HepG2 (cell line): ENCODE data around the gene POU2F2. TPM values are rescaled to one million over a fixed set of nuclear protein-coding genes. Genes with fewer than 3 reads are reported as not detected.

ENCODE experiments used
- ATAC-seq: fragments of 200-7000 bp; cut with Tn5 transposase; 3 replicates; pipeline ENCODE4 v1.9.1; 2020; ENCODE audit warnings: mild to moderate bottlenecking, moderate library complexity
- BruUV-seq: library from RNA; stranded (reverse); fragments of 400-500 nt; replicated peaks from 2 replicates; lab custom pipeline; 2021; lab: Mats Ljungman, UMichigan
- CTCF ChIA-PET: fragments of 300-600 bp; formaldehyde crosslinking; extraction: SDS; loops from one replicate; lab custom pipeline; 2021; ENCODE audit warnings: low total read pairs, inconsistent platforms, low intra/inter-chr PET ratio; lab: Yijun Ruan, JAX
- POLR2A ChIA-PET: fragments of 350-600 bp; sonication (Branson Sonifier 250); formaldehyde crosslinking; loops from one replicate; lab custom pipeline; 2020; ENCODE audit warnings: antibody characterized with exemption, inconsistent platforms; lab: Yijun Ruan, JAX
- DNase-seq: peaks from one replicate; pipeline ENCODE4 v3.0.0-alpha.2; 2015; ENCODE audit warnings: low spot score
- FAIRE-seq: peaks from 3 replicates; lab custom pipeline; 2011; peaks lifted over from hg19 to GRCh38; lab: Jason Lieb, UNC
- H2AFZ ChIP-seq: one replicate; pipeline ENCODE4 v1.6.1; 2011; ENCODE audit warnings: low read length, inconsistent platforms
- H3K27ac ChIP-seq: fragments of 300-600 bp; 3 replicates; pipeline ENCODE4 v1.8.0; 2011; ENCODE audit warnings: mixed run types, mild to moderate bottlenecking, mixed read lengths, low read length, inconsistent platforms; ENCODE audit not compliant: insufficient read depth; ENCODE audit errors: extremely low read length
- H3K27me3 ChIP-seq, 2 experiments: fragments of 200-600 bp in 1 of 2; 2 replicates in 1 of 2; 3 replicates in 1 of 2; pipeline versions ENCODE4 v1.6.0 to v1.8.0; 2011; ENCODE audit warnings: low read length in 2 of 2, mild to moderate bottlenecking in 2 of 2, moderate library complexity in 2 of 2, inconsistent platforms in 1 of 2; ENCODE audit not compliant: insufficient read depth in 2 of 2, control insufficient read depth in 1 of 2
- H3K36me3 ChIP-seq, 2 experiments: fragments of 200-600 bp in 1 of 2; replicated peaks in 1 of 2; 2 replicates in 1 of 2; 3 replicates in 1 of 2; pipeline versions ENCODE4 v1.5.1 to v1.8.0; 2011; ENCODE audit warnings: low read length in 2 of 2, inconsistent platforms in 1 of 2; ENCODE audit not compliant: insufficient read depth in 2 of 2, control insufficient read depth in 1 of 2
- H3K4me1 ChIP-seq: 2 replicates; pipeline ENCODE4 v1.5.1; 2012; ENCODE audit warnings: low read length, inconsistent platforms; ENCODE audit not compliant: insufficient read depth
- H3K4me2 ChIP-seq: 2 replicates; pipeline ENCODE4 v1.6.0; 2011; ENCODE audit warnings: low read depth, low read length, inconsistent platforms
- H3K4me3 ChIP-seq, 3 experiments: fragments of 200-600 bp in 1 of 3; sonication (generic), shearing (Covaris generic) in 1 of 3; replicated peaks in 1 of 3; 2 replicates each; pipeline ENCODE4 v1.5.1; 2011 to 2016; ENCODE audit warnings: low read length in 3 of 3, inconsistent platforms in 2 of 3, low read depth in 2 of 3, mild to moderate bottlenecking in 2 of 3, control low read depth in 1 of 3, mixed read lengths in 1 of 3; ENCODE audit not compliant: insufficient read depth in 1 of 3
- H3K79me2 ChIP-seq: one replicate; pipeline ENCODE4 v1.6.1; 2011; ENCODE audit warnings: low read length, inconsistent platforms; ENCODE audit not compliant: insufficient read depth
- H3K9ac ChIP-seq: 2 replicates; pipeline ENCODE4 v1.6.0; 2011; ENCODE audit warnings: mild to moderate bottlenecking, low read depth, low read length, inconsistent platforms; ENCODE audit not compliant: insufficient read depth
- H3K9me3 ChIP-seq: 2 replicates; pipeline ENCODE4 v1.5.1; 2012; ENCODE audit warnings: mild to moderate bottlenecking, low read length
- H4K20me1 ChIP-seq: 2 replicates; pipeline ENCODE4 v1.6.0; 2011; ENCODE audit warnings: inconsistent platforms, mild to moderate bottlenecking, low read length, moderate library complexity; ENCODE audit not compliant: insufficient read depth
- POLR2AphosphoS5 ChIP-seq: IDR thresholded peaks from 2 replicates; pipeline ENCODE4 v1.6.1; 2012; ENCODE audit warnings: low read depth, low read length
- SP5 ChIP-seq: IDR thresholded peaks from 2 replicates; pipeline ENCODE4 v1.6.1; 2016; ENCODE audit warnings: low read depth, borderline replicate concordance
- ZKSCAN5 ChIP-seq: sonication (generic); formaldehyde crosslinking; IDR thresholded peaks from 2 replicates; pipeline ENCODE4 v1.5.1; 2020; ENCODE audit warnings: mild to moderate bottlenecking, missing genetic modification reagents
- ZNF629 ChIP-seq: sonication (generic); formaldehyde crosslinking; conservative IDR thresholded peaks from 2 replicates; pipeline ENCODE4 v1.5.0; 2020; ENCODE audit warnings: missing genetic modification reagents
- ZNF780A ChIP-seq: sonication (generic); formaldehyde crosslinking; IDR thresholded peaks from 2 replicates; pipeline ENCODE4 v1.8.0; 2022; ENCODE audit warnings: mild to moderate bottlenecking, missing genetic modification reagents, moderate library complexity
- WGBS: methylation state at CpG from one replicate; pipeline ENCODE4 v1.1.6; 2017; ENCODE audit warnings: low lambda C conversion rate; 5-methylcytosine and 5-hydroxymethylcytosine counted together
- in situ Hi-C: cut with HindIII; loops from 2 replicates; pipeline ENCODE4 v1.10.0; 2017; ENCODE audit warnings: low pct_unique_long_range_greater_than_20kb; ENCODE audit not compliant: extremely low pct_ligation_motif_present
- intact Hi-C: fragments of 100-400 bp; cut with micrococcal nuclease; formaldehyde crosslinking; loops from one replicate; pipeline ENCODE4 v1.10.0; 2022; ENCODE audit not compliant: unreplicated experiment
- polyA plus RNA-seq, 8 experiments: library from polyadenylated mRNA; depleted of rRNA in 3 of 8; stranded (reverse) in 7 of 8; unstranded in 1 of 8; fragments of >200 nt; fragmentation: Illumina TruSeq in 4 of 8; extraction: Trizol in 4 of 8; gene quantifications; 2 replicates each; pipeline versions ENCODE4 v1.2.1 to v1.2.3, GENCODE V29; 2011 to 2016; ENCODE audit warnings: low read depth in 4 of 8, missing spikeins in 1 of 8, mixed read lengths in 1 of 8; ENCODE audit not compliant: insufficient read depth in 1 of 8
- total RNA-seq, 5 experiments: library from RNA; depleted of rRNA; stranded (reverse); fragments of >200 nt; fragmentation: Illumina TruSeq; extraction: Trizol; gene quantifications; 2 replicates each; pipeline ENCODE4 v1.2.3, GENCODE V29; 2016; ENCODE audit warnings: low read depth in 1 of 5

Gene POU2F2
- total and polyA plus RNA-seq, 2 of the 13 experiments (the other 11 are each of a cell fraction or from before 2014, with no cell fraction given), result 0.09 to 0.17 TPM

DNA sequence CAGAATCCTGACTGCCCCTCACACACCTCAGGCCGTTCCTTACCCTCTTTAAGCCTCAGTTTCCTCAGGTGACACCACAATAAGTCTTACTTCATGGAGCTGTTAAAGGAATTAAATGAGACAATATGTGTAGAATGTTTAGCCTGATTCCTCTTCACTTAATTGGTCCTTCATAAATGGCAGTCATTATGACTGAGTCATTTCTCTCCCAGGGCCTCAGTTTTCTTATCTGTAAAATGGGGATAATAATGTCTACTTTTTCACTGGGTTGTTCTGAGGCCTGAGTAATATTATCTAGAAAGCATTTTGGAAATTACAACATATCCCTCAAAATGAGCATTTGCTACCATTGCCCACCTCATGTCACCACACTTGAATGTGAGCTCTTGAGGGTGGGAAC, 21.6 kb downstream of the POU2F2 start:
- Histone ChIP-seq H3K79me2 (no peaks in the 10 kb centered on the region), H3K9me3 (no peaks in the 10 kb centered on the region), H3K9ac (no peak overlapping the region), H3K27me3 (peaks cover 2 to 3% of the 10 kb centered on the region in 2 experiments; a peak in 4 of 5 replicates), H3K4me1 (no peaks in the 10 kb centered on the region), H3K4me3 (no peak overlapping the region), H2AFZ (no peak overlapping the region), H3K36me3 (no peaks in the 10 kb centered on the region), H3K27ac (no peak overlapping the region), H3K4me2 (no peak overlapping the region), H4K20me1 (no peaks in the 10 kb centered on the region)
- FAIRE-seq (no peak), DNase-seq (no peak), ATAC-seq (no peak)
- BruUV-seq, result no TSS peak
- ChIA-PET POLR2A (no interaction called here), CTCF (no interaction called here)
- whole genome bisulfite sequencing, result 23% methylated on average over 1 of the region's 1 CpG
- in situ Hi-C loops (no loop called here), intact Hi-C loops (no loop called here)
- TF ChIP-seq ZNF629, result 0 out of 2 replicates have a peak, but pooled peaks have one; percentile 46
- TF ChIP-seq POLR2AphosphoS5, result no peak

DNA sequence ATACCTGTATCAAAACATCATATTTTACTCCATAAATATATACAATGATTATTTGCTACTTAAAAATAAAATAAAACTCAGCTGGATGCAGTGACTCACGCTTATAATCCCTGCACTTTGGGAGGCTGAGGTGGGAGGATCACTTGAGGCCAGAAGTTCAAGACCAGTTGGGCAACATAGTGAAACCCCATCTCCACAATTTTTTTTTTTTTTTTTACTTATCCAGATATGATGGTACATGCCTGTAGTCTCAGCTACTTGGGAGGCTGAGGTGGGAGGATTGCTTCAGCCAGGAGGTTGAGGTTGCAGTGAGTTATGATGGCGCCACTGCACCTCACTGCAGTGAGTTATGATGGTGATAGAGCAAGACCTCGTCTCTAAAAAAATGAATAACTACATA, 22.4 kb downstream of the POU2F2 start:
- no peak for TF ChIP-seq SP5 (CRISPR knock-in tag)
- no peak for TF ChIP-seq ZKSCAN5
- no peak for TF ChIP-seq ZNF780A (CRISPR knock-in tag)
- POLR2A ChIA-PET, result no interaction called here
- BruUV-seq, result no TSS peak
- H3K27ac ChIP-seq, result no peak overlapping the region
- no peak overlapping the region for H3K4me3 ChIP-seq
- no peaks in the 10 kb centered on the region for H4K20me1 ChIP-seq
- H3K4me1 ChIP-seq, result no peaks in the 10 kb centered on the region
- ATAC-seq (no peak), FAIRE-seq (no peak), DNase-seq (no peak)
- intact Hi-C loops, result no loop called here
- no peak overlapping the region for H2AFZ ChIP-seq
- no peaks in the 10 kb centered on the region for H3K9me3 ChIP-seq
- CTCF ChIA-PET, result interaction anchor here (2.5 kb wide), 1 partner anchor 74 kb away, joined by 26 read pairs; no protein-coding TSS in a partner anchor
- in situ Hi-C loops, result no loop called here
- no peak overlapping the region for H3K9ac ChIP-seq
- H3K36me3 ChIP-seq, result no peaks in the 10 kb centered on the region
- H3K79me2 ChIP-seq, result no peaks in the 10 kb centered on the region
- no peaks in the 10 kb centered on the region; a peak in 2 of 5 replicates for H3K27me3 ChIP-seq
- H3K4me2 ChIP-seq, result no peak overlapping the region
- WGBS, result 28% methylated on average over 3 of the region's 3 CpGs
